Mammary epithelial cell (primary cell): Measurements from ENCODE around the gene CST9.

ENCODE experiments used
- EZH2 ChIP-seq: IDR thresholded peaks from 2 replicates; pipeline ENCODE4 v1.6.1; 2012; ENCODE audit warnings: low read length, inconsistent platforms, borderline replicate concordance
- TF ChIP-seq, protein P1 (sequence below), 2 donors: IDR thresholded peaks in 1 of 2; conservative IDR thresholded peaks in 1 of 2; 2 replicates each; pipeline ENCODE4 v1.5.1; 2011 to 2012; ENCODE audit warnings: inconsistent platforms in 2 of 2, low read length in 2 of 2, mild to moderate bottlenecking in 2 of 2, control low read depth in 1 of 2, low read depth in 1 of 2; ENCODE audit not compliant: insufficient read depth in 1 of 2; ENCODE audit errors: extremely low read depth in 1 of 2

DNA sequence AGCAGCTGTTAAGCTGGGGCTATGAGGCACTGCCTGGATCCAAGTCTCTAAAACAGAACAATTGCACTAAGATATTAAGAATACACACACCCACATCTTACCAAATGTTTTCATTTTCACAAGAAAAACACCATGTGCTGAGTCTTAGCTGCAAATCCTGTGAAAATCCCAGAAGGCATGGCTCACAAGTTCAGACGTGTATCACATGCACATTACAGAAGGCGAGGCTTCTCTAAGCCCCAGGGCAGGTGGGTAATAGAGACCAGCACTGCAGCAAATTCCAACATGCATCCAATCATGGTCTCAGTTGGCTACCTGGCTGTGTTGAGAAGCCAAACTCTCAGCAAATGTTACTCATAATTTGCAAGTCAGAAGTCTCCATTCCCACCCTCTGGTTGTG lies 48.3 kb upstream of the CST9 start:
- TF ChIP-seq, protein P1, sequence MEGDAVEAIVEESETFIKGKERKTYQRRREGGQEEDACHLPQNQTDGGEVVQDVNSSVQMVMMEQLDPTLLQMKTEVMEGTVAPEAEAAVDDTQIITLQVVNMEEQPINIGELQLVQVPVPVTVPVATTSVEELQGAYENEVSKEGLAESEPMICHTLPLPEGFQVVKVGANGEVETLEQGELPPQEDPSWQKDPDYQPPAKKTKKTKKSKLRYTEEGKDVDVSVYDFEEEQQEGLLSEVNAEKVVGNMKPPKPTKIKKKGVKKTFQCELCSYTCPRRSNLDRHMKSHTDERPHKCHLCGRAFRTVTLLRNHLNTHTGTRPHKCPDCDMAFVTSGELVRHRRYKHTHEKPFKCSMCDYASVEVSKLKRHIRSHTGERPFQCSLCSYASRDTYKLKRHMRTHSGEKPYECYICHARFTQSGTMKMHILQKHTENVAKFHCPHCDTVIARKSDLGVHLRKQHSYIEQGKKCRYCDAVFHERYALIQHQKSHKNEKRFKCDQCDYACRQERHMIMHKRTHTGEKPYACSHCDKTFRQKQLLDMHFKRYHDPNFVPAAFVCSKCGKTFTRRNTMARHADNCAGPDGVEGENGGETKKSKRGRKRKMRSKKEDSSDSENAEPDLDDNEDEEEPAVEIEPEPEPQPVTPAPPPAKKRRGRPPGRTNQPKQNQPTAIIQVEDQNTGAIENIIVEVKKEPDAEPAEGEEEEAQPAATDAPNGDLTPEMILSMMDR (conservative IDR thresholded peaks at IDR 0.05 in 1 of 2, IDR thresholded peaks at IDR 0.05 in 1 of 2; ENCODE audit: extremely low read depth in 1 of 2, insufficient read depth in 1 of 2, low read depth in 1 of 2, low read length in 2 of 2): no peak
- no peak for TF ChIP-seq EZH2
